HG03196 (cell line): ENCODE measurements around the gene ARFGAP3.

Source experiments
- ATAC-seq: cut with Tn5 transposase; IDR thresholded peaks from one replicate; pipeline ENCODE4 v1.9.1; 2021; ENCODE audit not compliant: unreplicated experiment

ARFGAP3 gene

GRCh38 chr22:42884616-42885375, 27.7 kb upstream of the ARFGAP3 start:
- ATAC-seq, result no peak

GRCh38 chr22:42883970-42884369, 26.9 kb upstream of the ARFGAP3 start:
- ATAC-seq, result no peak

GRCh38 chr22:42883121-42883520, 26.0 kb upstream of the ARFGAP3 start:
- ATAC-seq, result no peak

- ATAC-seq, result no peak
Measured at GRCh38 chr22:42881982-42882656, 25.0 kb upstream of the ARFGAP3 start.

GRCh38 chr22:42881298-42881697, 24.2 kb upstream of the ARFGAP3 start:
- no peak for ATAC-seq

GRCh38 chr22:42880815-42881214, 23.7 kb upstream of the ARFGAP3 start:
- no peak for ATAC-seq

GRCh38 chr22:42879371-42880021, 22.4 kb upstream of the ARFGAP3 start:
- no peak for ATAC-seq

- ATAC-seq, result no peak
Measured at GRCh38 chr22:42878561-42879305, 21.7 kb upstream of the ARFGAP3 start.

GRCh38 chr22:42877597-42878340, 20.7 kb upstream of the ARFGAP3 start:
- ATAC-seq, result no peak

GRCh38 chr22:42877158-42877557, 20.1 kb upstream of the ARFGAP3 start:
- ATAC-seq, result no peak

- no peak for ATAC-seq
Measured at GRCh38 chr22:42876041-42876440, 19.0 kb upstream of the ARFGAP3 start.

GRCh38 chr22:42874010-42874409, 16.9 kb upstream of the ARFGAP3 start:
- no peak for ATAC-seq

- ATAC-seq, result no peak
Measured at GRCh38 chr22:42873356-42873755, 16.3 kb upstream of the ARFGAP3 start.

- ATAC-seq, result no peak
Measured at GRCh38 chr22:42872821-42873220, 15.7 kb upstream of the ARFGAP3 start.

GRCh38 chr22:42871146-42872050, 14.3 kb upstream of the ARFGAP3 start:
- ATAC-seq, result no peak

- ATAC-seq, result no peak
Measured at GRCh38 chr22:42869888-42870480, 12.9 kb upstream of the ARFGAP3 start.

- no peak for ATAC-seq
Measured at GRCh38 chr22:42869463-42869862, 12.4 kb upstream of the ARFGAP3 start.

GRCh38 chr22:42868751-42869251, 11.7 kb upstream of the ARFGAP3 start:
- ATAC-seq, result no peak

GRCh38 chr22:42866100-42866499, 9.0 kb upstream of the ARFGAP3 start:
- no peak for ATAC-seq
